ENCODE measurements around the gene TAS2R20.

- TF ChIP-seq CTCF (IDR thresholded peaks at IDR 0.05) (no peak), EP300 (IDR thresholded peaks at IDR 0.05) (no peak), POLR2A (IDR thresholded peaks at IDR 0.05; ENCODE audit: low read depth) (no peak)
Observed at GRCh38 chr12:10998204-10998603, at the start of gene TAS2R20.
